Testis (tissue), 2 donors: ENCODE results near the gene PTPA.

Source experiments
- CTCF ChIP-seq, 3 experiments: fragments of 450-650 bp in 2 of 3; fragments of 200-600 bp in 1 of 3; sonication (generic) in 1 of 3; IDR thresholded peaks; one replicate each; pipeline ENCODE4 v1.5.1; 2016 to 2019; ENCODE audit warnings: antibody characterized with exemption in 3 of 3, mild to moderate bottlenecking in 2 of 3, moderate library complexity in 1 of 3
- POLR2A ChIP-seq: fragments of 450-650 bp; IDR thresholded peaks from one replicate; pipeline ENCODE4 v1.6.1; 2017; ENCODE audit warnings: antibody characterized with exemption, mild to moderate bottlenecking, moderate library complexity

GRCh38 chr9:129170229-129170628, 59.0 kb downstream of the PTPA start:
- TF ChIP-seq POLR2A (no peak), CTCF (IDR thresholded peaks at IDR 0.05) (no peak)
